GM21619 (cell line): ENCODE results near the gene IQGAP2.

Experiments
- ATAC-seq: cut with Tn5 transposase; IDR thresholded peaks from one replicate; pipeline ENCODE4 v1.9.1; 2021; ENCODE audit not compliant: unreplicated experiment

IQGAP2 gene

DNA sequence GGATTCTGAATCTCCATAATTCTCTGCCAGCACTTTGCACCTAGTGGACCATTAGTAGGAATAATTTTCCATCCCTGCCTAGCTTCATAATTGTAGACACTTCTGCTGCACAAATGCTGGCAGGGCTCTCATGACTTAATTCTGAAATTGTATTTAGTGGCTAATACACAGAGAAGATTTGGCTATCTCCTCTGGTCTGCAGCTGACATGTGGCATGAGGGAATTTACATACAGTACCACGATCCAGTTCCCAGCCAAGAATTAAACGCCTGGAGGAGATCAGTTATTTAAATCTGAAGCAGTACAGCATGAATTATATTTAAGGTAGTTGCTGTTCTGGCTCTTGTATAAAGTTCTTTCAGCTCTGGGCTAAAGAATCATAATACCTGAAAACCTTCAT lies 46.5 kb downstream of the IQGAP2 start:
- no peak for ATAC-seq

DNA sequence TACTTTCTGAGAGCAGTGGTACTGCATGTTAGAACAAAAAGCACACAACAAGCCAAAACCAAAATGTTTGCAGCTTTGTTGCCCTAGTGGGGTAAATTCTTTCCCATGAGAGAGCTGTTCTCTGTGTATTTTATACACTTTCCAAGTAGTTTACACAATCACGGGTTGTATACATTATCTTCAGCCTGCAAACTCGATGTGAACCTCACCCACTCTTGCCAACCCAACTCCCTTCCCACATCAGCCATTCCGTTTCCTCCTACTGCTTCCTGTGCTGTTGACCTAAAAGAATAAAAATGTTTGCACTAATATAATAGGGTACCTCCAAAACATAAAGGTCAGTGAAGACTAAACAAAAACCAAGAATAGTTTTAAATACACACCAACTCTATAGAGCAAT lies 47.0 kb downstream of the IQGAP2 start:
- no peak for ATAC-seq

DNA sequence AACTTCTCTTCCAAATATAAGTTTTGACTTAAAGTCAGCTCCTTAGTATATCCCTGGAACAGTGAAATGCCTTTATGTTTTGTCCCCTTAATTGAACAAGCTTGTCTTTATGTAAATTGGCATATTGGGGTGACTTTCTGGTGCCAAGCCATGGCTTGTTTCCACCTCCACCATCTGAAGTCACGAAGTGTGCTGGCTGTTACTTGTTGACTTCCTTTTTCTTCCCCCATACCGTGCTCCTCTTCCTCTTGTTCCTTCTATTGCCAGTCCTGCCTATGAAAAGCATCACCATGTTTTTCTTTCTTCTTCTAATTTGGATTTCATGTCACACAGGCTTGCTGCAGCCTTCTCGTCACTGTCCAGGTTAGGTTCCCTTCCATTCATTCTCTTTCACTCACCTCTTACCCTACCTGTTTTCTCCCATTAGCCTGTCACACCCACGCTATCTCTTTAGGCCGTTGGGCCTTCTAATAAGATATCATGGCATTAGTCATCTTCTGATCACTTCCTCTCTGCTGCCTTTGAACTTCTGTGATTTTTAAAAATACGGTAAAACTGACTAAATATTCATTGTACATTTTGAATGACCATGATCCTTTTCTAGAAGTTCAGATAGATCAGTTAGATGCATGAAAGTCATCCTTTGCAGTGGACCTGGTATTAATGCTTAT lies 48.1 kb downstream of the IQGAP2 start:
- no peak for ATAC-seq

DNA sequence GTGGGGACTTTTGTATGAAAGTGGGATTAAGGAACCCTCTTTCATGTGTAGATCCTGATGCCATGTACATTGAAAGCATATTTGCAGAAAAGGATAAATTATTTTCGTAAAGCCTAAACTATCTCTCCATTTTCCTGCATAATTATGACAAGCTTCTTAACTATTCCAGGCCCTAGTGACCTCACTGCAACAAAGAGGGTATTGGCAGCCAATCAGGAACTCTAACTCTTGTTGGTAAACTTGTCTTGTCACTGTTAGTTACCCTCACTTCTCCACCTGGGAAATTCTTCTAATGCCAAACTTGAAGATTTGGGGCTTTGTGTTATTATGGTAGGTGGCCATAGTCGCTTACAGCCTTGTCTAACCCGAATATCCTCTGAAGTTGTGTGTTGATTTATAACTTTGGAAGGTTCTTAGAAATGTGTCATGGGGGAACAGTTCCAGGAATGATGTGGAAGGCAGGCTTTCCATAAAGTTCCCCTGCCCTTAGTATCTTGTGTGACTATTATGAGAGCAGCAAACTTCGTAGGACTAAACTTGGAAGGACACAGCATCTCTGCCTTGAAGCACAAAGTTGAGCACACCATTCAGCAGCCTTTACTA lies 52.5 kb downstream of the IQGAP2 start:
- no peak for ATAC-seq

DNA sequence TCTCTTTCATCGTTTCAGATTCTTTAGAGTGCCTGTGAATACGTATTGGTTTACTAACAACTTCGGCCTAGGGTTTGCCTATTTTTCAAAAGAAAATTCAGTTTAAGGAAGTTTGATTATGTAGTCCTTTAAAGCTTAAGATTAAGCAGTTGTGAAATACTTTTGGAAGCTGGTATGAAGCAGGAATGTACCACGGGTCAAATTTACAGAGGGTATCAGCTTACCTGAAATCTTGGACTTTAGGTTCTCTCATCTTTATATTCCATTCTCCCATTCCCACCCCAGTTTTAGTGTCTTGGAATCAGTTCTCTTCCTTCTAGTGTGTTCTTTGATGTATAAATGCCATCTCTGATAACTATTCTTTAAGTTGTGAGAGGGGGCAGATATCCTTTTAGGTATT lies 53.2 kb downstream of the IQGAP2 start:
- no peak for ATAC-seq

DNA sequence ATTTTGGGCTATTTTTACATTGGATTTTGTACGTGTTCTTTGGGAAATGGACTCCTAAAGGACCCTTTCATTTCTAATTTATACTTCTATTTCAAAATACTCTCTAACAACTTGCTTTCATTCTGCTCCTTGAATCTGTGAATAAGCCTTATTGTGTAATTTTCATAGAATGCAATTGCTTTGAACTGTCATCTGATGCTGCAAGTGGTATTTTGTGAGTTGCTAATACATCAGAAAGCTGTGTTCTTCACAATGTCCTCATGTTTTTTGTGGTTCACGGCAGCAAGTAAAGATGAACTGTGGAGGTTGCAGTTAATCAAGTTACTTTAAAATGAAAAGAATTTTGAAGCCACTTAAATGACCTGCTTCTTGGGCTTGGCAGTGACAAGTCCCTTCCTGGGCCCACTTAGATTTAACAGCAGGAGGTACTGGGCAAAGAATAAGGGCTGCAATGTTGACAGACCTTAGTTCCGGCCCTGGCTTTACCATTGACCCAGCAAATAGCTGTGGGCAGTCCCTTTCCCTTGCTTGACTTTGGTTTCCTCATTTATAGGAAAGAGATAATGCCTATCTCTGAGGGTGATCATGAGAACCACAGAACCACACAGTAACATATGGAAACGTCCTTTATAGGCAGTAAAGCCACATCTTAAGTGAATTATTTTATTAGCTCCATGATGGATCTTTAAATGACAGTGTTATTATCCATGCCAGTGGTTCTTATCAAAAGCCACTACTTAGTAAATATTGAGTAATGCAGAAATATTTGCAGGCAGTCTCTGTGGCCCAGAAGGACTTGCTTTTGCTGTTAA lies 54.8 kb downstream of the IQGAP2 start:
- ATAC-seq, result no peak

DNA sequence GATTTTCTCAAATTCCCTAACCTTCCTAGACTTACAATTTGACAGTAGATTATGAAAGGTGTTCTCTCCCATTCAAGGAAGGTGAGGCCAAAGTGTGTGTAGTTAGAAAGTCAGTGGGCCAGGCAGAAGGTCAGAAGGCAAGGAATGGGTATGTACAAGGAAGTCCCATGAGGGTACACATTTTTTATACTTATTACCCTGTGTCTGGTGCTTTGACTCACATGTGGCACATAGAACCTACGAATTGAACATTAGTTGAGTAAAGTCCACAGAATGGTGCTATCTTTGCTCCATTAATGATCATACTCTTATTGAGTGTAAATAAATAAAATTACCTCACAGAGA lies 55.4 kb downstream of the IQGAP2 start:
- ATAC-seq, result no peak

DNA sequence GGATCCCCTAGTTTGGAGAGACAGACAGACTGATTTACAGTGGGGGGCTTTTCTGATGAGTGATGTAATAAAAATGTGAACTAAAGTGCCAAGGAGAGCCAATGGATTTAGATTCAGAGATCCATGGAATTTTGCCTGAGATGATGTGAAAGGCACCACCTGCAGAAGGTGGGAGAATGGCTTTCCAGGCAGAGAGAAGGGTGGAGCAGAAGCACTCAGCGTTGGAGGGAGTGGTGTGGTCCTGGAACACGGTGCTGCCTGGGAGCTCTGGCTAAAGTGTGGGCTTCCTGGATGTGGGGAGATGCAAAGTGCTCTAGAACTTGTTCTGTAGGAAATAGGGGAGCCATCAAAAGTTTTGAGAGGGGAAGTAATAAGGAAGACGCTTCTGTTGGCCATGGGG lies 57.0 kb downstream of the IQGAP2 start:
- no peak for ATAC-seq

DNA sequence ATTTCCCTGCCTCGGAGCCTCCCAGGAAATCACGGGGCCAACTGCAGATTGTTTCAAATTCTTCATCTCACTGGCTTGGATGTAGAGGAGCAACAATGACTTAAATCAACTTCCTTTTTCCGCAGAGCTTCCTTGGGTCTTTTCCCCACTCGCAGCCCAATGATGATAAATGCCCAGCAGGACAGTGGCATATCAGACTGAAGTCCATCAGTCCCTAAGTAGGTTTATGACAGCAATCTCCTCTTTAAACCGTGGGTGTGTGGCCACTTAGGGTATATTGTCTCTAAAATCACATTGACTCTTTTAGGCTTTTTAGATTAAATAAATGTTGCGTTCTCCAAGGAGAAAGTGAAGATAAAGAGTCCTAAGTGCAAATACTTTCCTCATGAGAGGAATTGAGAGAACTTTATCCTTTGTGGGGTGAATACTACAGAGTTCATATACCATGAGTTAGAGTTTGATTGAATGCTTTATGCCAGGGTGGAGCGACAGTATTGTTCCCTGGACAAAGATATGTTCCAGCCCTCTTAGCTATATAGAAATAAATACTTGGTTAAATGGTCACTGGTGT lies 59.1 kb downstream of the IQGAP2 start:
- ATAC-seq, result no peak

DNA sequence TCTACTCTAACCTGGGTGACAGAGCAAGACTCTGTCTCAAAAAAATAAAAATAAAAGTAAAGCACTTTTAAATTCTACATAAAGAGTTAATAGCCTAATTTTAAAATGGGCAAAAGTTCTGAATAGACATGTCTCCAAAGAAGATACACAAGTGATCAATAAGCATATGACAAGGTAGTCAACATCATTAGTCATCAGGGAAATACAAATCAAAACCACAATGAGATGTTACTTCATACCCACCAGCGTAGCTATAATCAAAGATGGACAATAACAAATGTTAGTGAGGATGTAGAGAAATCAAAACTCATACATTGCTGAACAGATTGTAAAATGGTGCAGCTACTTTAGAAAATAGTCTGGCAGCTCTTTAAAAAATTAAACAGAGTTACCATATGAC lies 64.1 kb downstream of the IQGAP2 start:
- no peak for ATAC-seq

DNA sequence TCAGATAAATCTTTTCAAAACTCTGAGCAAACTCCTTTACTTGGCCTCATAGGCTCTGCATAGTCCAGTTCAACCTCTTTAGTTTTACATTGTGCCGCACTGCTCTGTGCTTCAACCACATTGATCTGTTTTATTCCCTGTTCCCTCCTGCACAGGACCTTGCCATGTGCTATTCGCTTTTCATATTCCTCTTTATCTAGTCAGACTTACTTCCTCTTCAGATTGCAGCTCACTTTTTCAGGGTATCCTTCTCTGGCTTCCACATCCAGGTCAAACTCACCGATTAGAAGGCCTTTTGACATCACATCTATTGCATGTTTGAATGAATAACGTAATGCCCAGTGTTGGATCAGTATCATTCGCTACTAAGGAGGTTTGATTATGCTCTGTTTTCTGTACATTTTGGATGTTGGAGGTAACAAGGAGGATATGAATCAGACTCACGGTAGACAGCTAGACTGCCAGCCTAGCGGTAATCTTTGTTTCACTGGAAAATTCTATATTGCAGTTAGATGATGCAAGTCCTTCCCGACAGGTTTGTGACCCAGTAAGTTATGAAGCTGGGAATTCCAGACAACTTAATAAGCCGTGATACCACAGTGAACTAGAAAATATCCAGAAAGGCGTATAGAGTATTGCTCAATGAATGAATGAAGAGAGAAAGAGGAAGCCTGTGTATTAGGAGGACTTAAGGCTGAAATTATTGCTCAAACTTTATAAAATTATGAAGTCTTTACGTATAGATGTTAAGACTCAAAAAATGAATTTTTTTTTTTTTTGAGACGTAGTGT lies 65.7 kb downstream of the IQGAP2 start:
- ATAC-seq, result no peak

DNA sequence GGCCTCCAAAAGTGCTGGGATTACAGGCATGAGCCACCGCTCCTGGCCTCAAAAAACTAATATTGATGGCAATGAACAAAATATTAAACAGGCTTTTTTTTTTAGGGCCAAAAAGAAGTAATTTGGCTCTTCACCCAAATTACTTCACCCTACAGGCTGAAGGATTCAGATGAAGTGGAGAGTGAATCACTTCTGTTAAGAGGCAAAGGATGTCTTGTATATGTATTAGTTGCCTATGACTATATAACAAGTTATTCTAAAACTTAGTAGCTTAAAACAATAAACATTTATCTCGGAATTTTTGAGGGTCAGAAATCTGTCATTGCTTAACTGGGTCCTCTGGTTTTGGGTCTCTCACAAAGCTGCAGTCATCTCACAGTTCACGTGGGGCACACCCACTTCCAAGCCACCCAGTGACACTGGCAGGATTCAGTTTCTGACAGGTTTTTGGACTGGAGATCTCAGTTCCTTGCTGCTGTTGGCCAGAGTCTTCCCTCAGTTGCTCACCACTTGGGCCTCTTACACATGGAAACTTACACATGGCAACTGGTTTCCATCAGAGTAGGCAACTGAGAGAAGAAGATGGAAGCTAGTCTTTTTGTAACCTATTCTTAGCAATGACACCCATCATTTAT lies 66.7 kb downstream of the IQGAP2 start:
- ATAC-seq, result no peak

DNA sequence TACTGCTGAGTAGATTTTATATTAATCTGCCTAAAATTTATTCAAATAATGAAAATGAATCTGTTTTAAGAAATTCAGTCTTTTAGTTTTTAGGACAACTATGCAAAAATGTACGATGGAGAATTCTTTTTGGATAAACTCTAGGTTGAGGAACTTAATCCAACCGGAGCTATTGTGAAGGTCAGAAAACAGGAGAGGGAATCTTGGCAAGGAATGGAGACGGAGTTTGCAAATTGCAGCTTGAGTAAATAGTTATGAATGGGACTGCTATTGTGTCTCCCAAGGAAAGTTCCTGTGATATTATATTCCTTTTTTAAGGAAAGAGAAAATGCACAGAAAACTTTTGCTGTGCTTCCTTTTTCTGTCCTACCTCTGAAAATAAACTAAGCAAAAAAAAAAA lies 67.9 kb downstream of the IQGAP2 start:
- ATAC-seq, result no peak

DNA sequence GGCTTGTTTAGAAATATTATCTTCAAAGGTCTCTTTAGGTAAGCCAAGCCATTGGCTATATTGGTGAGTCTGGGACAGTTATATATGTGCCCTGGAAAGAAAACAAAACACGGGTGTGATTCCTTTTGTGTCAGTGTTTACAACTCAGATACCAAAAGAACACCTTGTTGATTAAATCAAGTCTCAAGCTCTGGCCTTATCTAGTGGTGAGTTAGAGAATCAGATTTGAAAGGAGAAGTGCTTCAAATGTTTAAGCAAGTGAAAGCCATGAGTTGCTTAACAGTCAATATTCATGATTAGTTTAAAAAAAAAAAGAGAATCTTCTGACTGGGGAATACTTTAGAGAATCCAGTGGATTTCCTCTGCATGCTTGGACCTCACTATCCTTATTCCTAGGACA lies 68.3 kb downstream of the IQGAP2 start:
- no peak for ATAC-seq

DNA sequence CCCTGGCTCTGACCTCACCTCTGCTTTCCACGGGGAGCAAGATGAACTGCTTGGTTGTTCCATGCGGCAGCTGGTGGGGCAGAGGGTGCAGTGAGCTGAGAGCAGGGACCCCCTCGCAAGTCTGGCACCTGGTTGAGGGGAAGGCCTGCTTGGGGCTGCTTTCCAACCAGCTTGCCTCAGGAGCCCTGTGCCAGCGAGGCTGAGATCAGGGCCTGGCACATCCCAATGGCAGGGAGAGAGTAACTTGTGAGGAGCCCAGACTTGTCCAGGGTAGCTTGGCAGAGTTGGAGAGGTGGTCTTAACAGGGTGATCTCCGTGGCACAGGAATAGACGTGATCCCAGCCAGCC lies 68.9 kb downstream of the IQGAP2 start:
- no peak for ATAC-seq

DNA sequence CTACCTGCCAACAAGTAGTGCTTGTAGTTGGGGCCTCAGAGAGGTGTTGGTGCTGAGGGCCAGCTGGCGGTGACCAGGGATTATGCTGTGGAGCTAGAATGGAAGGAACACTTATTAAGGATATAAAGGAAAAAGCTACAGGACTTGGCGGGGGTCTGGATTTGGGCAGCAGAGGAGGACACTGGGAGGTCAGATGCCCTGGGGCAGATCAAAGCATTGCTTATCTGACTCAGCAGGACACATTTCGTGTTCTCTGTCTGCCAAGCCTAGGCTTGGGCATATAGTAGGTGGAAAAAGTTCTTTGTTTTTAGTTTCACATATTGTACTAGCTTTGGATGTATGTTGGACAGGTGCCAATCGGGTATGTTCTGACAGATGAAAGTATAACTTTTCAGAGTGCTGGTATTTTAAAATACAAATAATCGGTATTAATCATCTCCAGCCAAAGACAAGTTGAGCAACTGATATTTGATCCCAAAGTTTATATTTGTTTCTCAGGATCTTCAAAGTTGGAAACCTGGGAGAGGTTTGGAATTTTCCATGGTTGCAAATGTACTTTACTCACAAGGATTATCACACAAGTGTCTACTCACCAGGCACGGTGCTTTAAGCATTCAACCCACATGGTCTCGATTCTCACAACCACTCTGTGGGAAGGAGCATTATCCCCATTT lies 69.4 kb downstream of the IQGAP2 start:
- ATAC-seq, result no peak

DNA sequence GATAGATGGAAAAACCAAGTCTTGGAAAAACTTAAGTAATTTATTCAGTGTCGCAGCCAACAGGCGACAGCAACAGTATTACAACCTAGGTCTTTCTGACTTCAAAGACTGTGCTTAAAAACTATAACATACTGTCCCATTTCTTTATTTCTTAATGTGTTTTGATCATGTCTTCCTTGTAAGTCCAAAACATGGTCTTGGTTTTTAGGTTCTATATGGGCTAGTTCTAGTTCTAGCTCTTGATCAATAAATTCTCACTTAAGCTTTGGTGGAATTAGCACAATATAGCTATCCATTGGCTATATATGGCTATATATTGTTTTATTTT lies 69.9 kb downstream of the IQGAP2 start:
- no peak for ATAC-seq

DNA sequence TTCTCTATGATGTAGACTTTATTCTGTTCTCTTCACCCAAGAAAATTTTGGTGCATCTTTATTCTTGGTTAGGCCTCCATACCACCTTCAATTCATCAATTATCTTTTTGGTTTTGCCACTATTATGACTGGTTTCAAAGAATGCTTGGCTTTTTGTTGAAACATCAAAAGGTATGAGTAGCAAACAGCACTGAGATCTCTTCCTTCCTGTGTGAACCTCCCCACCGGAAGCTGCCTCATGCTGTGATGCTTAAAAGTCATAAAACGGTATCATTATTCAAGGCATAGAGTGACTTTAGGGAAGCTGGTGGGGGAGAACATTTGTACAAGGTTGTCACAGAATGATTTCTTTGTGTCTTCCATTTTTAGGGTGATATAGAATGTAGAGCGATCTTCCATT lies 70.6 kb downstream of the IQGAP2 start:
- no peak for ATAC-seq

DNA sequence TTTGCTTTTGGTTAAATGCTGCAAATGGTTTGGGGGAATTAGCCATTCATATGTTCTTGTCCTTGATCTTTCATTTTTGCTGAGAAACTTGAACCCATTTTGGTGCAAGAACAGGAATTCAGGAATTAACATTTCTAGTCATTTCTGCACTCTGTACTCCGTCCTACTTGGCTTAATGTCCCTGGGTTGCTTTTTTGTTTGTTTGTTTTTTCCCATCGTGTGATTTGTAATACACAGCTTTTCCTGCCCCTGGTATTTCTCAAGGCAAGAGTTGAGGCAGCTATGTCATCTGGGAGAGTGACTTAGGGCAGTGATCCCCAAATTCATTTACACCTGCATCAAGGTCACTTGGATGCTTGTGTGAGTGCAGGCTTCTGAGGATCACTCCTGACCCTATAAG lies 71.3 kb downstream of the IQGAP2 start:
- no peak for ATAC-seq

DNA sequence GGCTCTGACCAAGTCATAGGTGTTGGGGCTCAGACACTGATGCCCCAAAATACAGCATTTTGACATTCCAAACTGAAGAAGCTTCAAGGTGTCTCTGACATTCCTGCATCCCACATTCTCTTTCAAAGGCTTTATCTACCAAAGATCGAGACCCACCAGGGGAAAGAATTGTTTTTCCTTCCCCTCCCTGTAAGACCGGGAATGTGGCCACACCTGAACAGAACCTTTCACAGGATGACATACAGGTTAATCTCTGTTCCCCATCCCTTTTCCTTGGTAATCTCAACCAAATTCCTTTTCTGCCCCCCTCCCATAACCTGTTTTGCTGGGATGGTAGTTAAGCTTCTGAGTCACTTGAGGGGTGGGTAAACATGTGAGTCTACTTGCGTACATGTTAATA lies 72.3 kb downstream of the IQGAP2 start:
- ATAC-seq, result no peak

DNA sequence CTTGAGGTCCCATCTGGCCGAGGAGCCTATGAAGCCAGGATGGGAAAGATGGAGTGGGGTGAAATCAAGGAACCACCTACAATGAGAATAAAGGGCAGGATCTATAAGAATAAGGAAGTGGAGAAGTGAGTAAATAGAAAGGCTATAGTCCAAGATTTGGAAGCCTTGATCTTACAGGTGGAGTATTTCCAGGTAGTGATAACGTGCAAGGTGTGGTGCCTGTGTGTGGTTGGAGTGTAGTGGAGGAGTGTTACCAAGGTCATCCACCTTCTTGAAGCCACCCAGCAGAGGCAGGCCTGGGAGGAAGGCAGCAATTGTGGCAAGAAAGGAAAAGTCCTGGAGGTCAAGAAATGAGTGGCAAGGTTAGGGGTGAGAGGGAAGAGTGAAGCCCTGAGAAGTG lies 72.9 kb downstream of the IQGAP2 start:
- no peak for ATAC-seq
